ENCODE results near the gene LOXL3.
A peak's percentile ranks its signal among the peaks of the same experiment; 100 is the strongest.
"Not testable (repeated sequence)": the region's sequence is repeated elsewhere in the genome, so short reads cannot be mapped to it uniquely, and the experiment has no call there.

LOXL3 gene

DNA sequence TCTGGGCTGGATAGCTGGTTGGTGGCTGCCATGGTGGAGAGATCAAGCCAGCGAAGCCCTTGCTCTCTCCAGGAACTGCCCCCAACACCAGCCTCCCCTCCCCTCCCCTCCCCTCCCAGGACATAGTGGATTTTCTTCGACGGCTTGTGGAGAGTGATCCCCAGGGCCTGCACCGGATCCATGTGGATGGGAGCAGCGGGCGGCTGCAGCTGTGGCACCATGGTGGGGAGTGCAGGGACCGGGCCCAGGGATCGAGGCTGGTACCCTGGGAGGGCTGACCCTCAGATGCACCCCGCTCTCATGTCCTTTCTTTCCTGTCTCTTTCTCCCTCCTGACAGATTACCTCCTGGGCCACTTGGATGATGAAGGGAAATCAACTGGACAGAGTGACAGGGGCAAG is 63.8 kb downstream of the LOXL3 start:
- no peak for DNase-seq
- Histone ChIP-seq H3K27me3 (replicated peaks) (no peaks in the 10 kb centered on the region), H3K36me3 (replicated peaks) (peaks cover 29% of the 10 kb centered on the region), H3K27ac (no peak overlapping the region), H3K4me3 (ENCODE audit: low read depth, low read length) (no peak overlapping the region)
- TF ChIP-seq, protein P1, sequence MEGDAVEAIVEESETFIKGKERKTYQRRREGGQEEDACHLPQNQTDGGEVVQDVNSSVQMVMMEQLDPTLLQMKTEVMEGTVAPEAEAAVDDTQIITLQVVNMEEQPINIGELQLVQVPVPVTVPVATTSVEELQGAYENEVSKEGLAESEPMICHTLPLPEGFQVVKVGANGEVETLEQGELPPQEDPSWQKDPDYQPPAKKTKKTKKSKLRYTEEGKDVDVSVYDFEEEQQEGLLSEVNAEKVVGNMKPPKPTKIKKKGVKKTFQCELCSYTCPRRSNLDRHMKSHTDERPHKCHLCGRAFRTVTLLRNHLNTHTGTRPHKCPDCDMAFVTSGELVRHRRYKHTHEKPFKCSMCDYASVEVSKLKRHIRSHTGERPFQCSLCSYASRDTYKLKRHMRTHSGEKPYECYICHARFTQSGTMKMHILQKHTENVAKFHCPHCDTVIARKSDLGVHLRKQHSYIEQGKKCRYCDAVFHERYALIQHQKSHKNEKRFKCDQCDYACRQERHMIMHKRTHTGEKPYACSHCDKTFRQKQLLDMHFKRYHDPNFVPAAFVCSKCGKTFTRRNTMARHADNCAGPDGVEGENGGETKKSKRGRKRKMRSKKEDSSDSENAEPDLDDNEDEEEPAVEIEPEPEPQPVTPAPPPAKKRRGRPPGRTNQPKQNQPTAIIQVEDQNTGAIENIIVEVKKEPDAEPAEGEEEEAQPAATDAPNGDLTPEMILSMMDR (IDR thresholded peaks at IDR 0.05; ENCODE audit: low read depth, low read length, missing control alignments), result no peak
- in situ Hi-C loops (cut with HindIII; ENCODE audit: low pct_ligation_motif_present, low sequenced_read_pairs), result no loop called here

DNA sequence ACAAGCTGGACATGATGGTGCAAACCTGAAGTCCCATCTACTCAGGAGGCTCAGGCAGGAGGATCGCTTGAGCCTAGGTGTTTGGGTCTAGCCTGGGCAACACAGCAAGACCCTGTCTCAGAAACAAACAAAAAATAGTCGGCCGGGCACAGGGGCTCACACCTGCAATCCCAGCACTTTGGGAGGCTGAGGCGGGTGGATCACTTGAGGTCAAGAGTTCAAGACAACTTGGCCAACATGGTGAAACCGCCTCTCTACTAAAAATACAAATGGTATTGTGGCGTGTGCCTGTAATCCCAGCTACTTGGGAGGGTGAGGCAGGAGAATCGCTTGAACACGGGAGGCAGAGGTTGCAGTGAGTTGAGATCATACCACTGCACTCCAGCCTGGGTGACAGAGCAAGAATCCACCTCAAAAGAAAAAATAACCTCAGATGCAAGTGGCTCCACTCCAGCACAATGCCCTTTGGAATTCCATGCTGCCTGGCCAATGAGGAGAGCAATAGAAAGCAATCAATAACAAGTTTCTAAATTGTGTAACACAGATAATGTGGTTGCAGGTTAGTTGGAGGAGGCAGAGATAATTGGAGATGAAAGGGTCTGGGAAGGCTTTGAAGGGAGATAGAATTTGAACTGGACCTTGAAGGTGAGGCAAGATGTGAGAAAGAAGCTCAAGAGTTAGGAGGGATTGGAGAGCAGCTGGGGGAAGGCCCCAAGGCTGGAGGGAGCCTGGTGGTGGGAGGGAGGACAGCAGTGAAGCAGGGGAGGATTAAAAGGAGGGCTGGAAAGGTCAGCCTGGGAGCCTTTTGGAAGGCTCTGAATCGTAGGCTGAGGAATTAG is 64.9 kb downstream of the LOXL3 start:
- Histone ChIP-seq H3K36me3 (replicated peaks) (peaks cover 25% of the 10 kb centered on the region), H3K4me3 (ENCODE audit: low read depth, low read length) (no peak overlapping the region), H3K27me3 (replicated peaks) (no peaks in the 10 kb centered on the region), H3K27ac (no peak overlapping the region)
- TF ChIP-seq, protein P1 (IDR thresholded peaks at IDR 0.05; ENCODE audit: low read depth, low read length, missing control alignments), result peak; percentile 4
- DNase-seq, result no peak
- in situ Hi-C loops (cut with HindIII; ENCODE audit: low pct_ligation_motif_present, low sequenced_read_pairs), result no loop called here

DNA sequence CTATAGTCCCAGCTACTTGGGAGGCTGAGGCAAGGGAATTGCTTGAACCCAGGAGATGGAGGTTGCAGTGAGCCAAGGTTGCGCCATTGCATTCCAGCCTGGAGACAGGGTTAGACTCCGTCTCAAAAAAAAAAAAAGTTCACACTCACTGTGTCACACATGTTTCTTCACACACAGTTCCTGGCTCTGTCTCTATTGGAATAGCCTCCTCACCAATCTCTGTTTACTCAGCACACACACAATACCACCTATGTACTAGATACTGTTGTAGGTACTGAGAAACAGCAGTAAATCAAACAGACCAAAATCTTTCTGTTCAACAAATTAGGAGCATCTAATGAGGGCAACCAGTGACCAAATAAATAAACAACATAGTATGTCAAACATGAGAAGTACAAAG is 67.6 kb downstream of the LOXL3 start:
- H3K4me3 ChIP-seq (ENCODE audit: low read depth, low read length), result no peak overlapping the region
- no peak overlapping the region for H3K27ac ChIP-seq
- H3K36me3 ChIP-seq (replicated peaks), result peaks cover 10% of the 10 kb centered on the region
- in situ Hi-C loops (cut with HindIII; ENCODE audit: low pct_ligation_motif_present, low sequenced_read_pairs), result no loop called here
- H3K27me3 ChIP-seq (replicated peaks), result no peaks in the 10 kb centered on the region
- TF ChIP-seq, protein P1 (IDR thresholded peaks at IDR 0.05; ENCODE audit: low read depth, low read length, missing control alignments), result no peak
- no peak for DNase-seq

DNA sequence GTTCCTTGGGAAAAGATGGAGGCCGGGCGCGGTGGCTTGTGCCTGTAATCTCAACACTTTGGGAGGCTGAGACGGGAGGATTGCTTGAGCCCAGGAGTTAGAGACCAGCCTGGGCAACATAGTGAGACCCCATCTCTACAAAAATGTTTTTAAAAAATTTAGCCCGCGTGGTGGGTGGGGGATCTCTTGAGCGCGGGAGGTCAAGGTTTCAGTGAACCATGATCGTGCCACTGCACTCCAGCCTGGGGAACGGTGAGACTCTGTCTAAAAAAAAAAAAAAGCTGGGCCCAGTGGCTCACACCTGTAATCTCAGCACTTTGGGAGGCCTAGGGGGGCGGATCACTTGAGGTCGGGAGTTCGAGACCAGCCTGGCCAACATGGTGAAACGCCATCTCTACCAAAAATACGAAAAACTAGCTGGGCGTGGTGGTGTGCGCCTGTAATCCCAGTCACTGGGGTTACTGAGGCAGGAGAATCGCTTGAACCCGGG is 70.0 kb downstream of the LOXL3 start:
- in situ Hi-C loops (cut with HindIII; ENCODE audit: low pct_ligation_motif_present, low sequenced_read_pairs); DNase-seq; H3K27ac ChIP-seq; H3K36me3 ChIP-seq (replicated peaks); H3K27me3 ChIP-seq (replicated peaks): not testable (repeated sequence)
- H3K4me3 ChIP-seq (ENCODE audit: low read depth, low read length), result peak overlapping the region; percentile 99

DNA sequence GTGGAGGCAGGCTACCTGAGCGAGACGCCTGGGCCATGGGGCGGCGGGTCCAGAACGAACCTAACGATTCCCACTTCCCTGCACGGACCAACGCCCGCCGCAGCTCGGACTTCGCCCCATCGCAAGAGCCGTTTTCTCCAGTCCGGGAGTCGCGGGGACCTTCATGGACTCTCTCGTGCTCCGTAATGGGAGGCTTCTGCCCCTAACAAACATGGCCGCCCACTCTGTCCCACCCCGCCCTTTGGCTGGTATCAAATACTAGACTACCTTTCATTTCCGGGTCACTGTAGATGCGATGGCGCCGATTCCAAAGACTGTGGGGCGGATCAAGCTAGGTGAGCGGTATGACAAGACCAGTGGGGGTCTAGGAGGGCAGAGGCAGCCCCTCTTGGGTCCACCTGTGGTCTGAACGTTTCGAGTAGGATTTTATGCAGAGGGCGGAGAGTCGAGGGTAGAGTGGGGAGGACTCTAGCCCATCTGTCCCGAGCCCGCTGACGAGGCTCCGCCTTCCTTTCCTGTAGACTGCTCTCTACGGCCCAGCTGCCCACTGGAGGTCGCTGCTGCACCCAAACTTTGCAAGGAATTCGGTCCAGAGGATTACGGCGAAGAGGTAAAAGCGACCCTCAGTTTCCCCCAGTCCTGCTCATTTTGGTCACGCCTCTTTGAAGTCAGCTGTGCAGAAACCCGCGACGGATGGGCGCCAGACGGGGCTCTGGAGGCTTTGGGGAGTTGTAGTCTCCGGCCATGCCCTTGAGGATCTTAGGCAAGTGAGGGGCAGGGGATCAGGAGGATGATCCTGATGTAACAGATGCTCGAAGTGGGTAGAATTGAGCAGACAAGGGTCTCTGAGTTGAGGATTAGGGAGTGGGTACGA is 70.7 kb downstream of the LOXL3 start, which contains the start of the genes CCDC142 and TTC31:
CCDC142 (minus strand) TSS at position 198 of the 874 bp plus-strand sequence; CDS start at position 37, 161 bp downstream.
TTC31 (plus strand) TSS at position 281 of the 874 bp plus-strand sequence; CDS start at position 296, 15 bp downstream.
- peak; percentile 96 for DNase-seq
- Histone ChIP-seq H3K27ac (peak within 1 kb of the TSS; percentile 65), H3K4me3 (ENCODE audit: low read depth, low read length) (peak within 1 kb of the TSS; percentile 99), H3K27me3 (replicated peaks) (no peaks in the 10 kb centered on the region), H3K36me3 (replicated peaks) (peaks cover 4% of the 10 kb centered on the region)
- in situ Hi-C loops (cut with HindIII; ENCODE audit: low pct_ligation_motif_present, low sequenced_read_pairs), result no loop called here
- TF ChIP-seq, protein P1 (IDR thresholded peaks at IDR 0.05; ENCODE audit: low read depth, low read length, missing control alignments), result peak; percentile 92

Data from brain microvascular endothelial cell (primary cell).